MM.1S (cell line): ENCODE data around the gene FUT7.

Experiments
- CTCF ChIP-seq: fragments of 300-600 bp; sonication (generic); IDR thresholded peaks from 2 replicates; pipeline ENCODE4 v1.5.1; 2016; ENCODE audit warnings: antibody characterized with exemption, low read length, mixed read lengths
- EZH2 ChIP-seq: fragments of 300-600 bp; sonication (generic); optimal IDR thresholded peaks from 2 replicates; pipeline ENCODE3; 2017; ENCODE audit warnings: low read depth, mild to moderate bottlenecking, antibody characterized with exemption, low read length, mixed read lengths
- EZH2phosphoT487 ChIP-seq: fragments of 300-600 bp; sonication (generic); IDR thresholded peaks from 2 replicates; pipeline ENCODE4 v1.6.1; 2018; ENCODE audit warnings: antibody characterized with exemption, low read length

GRCh38 chr9:137044037-137044436, 12.1 kb upstream of the FUT7 start:
- TF ChIP-seq CTCF (no peak), EZH2 (no peak), EZH2phosphoT487 (no peak)
